Body of pancreas (tissue), 4 donors: ENCODE measurements around the gene CEP20.

Experiments
- POLR2A ChIP-seq, 3 donors: fragments of 450-650 bp; IDR thresholded peaks; one replicate each; pipeline ENCODE4 v1.6.1; 2016; ENCODE audit warnings: antibody characterized with exemption in 3 of 3, mild to moderate bottlenecking in 2 of 3
- TF ChIP-seq, protein P1 (sequence below), 7 experiments: fragments of 450-650 bp in 4 of 7; fragments of 200-600 bp in 3 of 7; sonication (generic) in 3 of 7; IDR thresholded peaks; one replicate each; pipeline ENCODE4 v1.5.1; 2016 to 2019; ENCODE audit warnings: antibody characterized with exemption in 7 of 7

DNA sequence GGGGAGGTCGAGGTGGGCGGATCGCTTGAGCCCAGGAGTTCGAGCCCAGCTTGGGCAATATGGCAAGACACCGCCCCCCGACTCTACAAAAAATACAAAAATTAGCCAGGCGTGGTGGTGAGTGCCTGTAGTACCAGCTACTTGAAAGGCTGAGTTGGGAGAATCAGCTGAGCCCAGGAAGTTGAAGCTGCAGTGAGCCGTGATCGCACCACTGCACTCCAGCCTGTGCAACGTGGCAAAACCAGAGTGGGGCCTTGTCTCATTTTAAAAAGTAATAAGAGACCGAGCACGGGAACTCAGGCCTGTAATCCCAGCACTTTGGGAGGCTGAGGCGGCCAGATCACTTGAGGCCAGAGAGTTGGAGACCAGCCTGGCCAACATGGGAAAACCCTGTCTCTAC lies 36.6 kb upstream of the CEP20 start:
- TF ChIP-seq, protein P1, sequence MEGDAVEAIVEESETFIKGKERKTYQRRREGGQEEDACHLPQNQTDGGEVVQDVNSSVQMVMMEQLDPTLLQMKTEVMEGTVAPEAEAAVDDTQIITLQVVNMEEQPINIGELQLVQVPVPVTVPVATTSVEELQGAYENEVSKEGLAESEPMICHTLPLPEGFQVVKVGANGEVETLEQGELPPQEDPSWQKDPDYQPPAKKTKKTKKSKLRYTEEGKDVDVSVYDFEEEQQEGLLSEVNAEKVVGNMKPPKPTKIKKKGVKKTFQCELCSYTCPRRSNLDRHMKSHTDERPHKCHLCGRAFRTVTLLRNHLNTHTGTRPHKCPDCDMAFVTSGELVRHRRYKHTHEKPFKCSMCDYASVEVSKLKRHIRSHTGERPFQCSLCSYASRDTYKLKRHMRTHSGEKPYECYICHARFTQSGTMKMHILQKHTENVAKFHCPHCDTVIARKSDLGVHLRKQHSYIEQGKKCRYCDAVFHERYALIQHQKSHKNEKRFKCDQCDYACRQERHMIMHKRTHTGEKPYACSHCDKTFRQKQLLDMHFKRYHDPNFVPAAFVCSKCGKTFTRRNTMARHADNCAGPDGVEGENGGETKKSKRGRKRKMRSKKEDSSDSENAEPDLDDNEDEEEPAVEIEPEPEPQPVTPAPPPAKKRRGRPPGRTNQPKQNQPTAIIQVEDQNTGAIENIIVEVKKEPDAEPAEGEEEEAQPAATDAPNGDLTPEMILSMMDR (IDR thresholded peaks at IDR 0.05): no peak
- no peak for TF ChIP-seq POLR2A (IDR thresholded peaks at IDR 0.05)
